Gastroesophageal sphincter (tissue), 4 donors: Measurements from ENCODE around the gene CRYL1. TPM values are rescaled to one million over a fixed set of nuclear protein-coding genes. Genes with fewer than 3 reads are reported as not detected.

Experiments used
- ATAC-seq: fragments of 150-250 bp; one replicate; pipeline ENCODE4 v1.9.1; 2016; ENCODE audit warnings: mild to moderate bottlenecking, moderate library complexity
- H3K27ac ChIP-seq, 4 donors: fragments of 200-600 bp; sonication (generic) in 3 of 4; 1 replicate in 3 of 4; 2 replicates in 1 of 4; pipeline ENCODE4 v1.5.1; 2016 to 2019
- H3K27me3 ChIP-seq: fragments of 200-600 bp; sonication (generic); one replicate; pipeline ENCODE4 v1.5.1; 2019
- H3K36me3 ChIP-seq, 2 donors: fragments of 200-600 bp; sonication (generic); one replicate each; pipeline ENCODE4 v1.5.1; 2019; ENCODE audit warnings: control low read depth in 1 of 2
- H3K4me1 ChIP-seq, 3 donors: fragments of 200-600 bp; sonication (generic); 1 replicate in 2 of 3; 2 replicates in 1 of 3; pipeline ENCODE4 v1.5.1; 2016 to 2019; ENCODE audit warnings: control low read depth in 2 of 3
- H3K4me3 ChIP-seq, 2 donors: fragments of 200-600 bp; sonication (generic); one replicate each; pipeline ENCODE4 v1.5.1; 2019; ENCODE audit warnings: mild to moderate bottlenecking in 1 of 2, moderate library complexity in 1 of 2
- H3K9me3 ChIP-seq, 3 donors: fragments of 200-600 bp; sonication (generic); one replicate each; pipeline ENCODE4 v1.5.1; 2017 to 2019; ENCODE audit warnings: control low read depth in 2 of 3
- CTCF ChIP-seq, 4 experiments: fragments of 200-600 bp in 2 of 4; fragments of 450-650 bp in 2 of 4; sonication (generic) in 1 of 4; IDR thresholded peaks; one replicate each; pipeline ENCODE4 v1.5.1; 2017 to 2019; ENCODE audit warnings: antibody characterized with exemption in 4 of 4, mild to moderate bottlenecking in 2 of 4, moderate library complexity in 2 of 4
- EP300 ChIP-seq: sonication (generic); formaldehyde crosslinking; IDR thresholded peaks from one replicate; pipeline ENCODE4 v1.6.1; 2017; ENCODE audit warnings: antibody characterized with exemption, mild to moderate bottlenecking
- POLR2A ChIP-seq, 2 donors: fragments of 450-650 bp; IDR thresholded peaks; one replicate each; pipeline ENCODE4 v1.6.1; 2017; ENCODE audit warnings: antibody characterized with exemption in 2 of 2, mild to moderate bottlenecking in 2 of 2, moderate library complexity in 1 of 2
- POLR2AphosphoS5 ChIP-seq: sonication (generic); formaldehyde crosslinking; IDR thresholded peaks from one replicate; pipeline ENCODE4 v1.6.1; 2017; ENCODE audit warnings: antibody characterized with exemption
- WGBS, 2 donors: methylation state at CpG; one replicate each; pipeline ENCODE4 v1.1.5; 2018; ENCODE audit warnings: low coverage in 1 of 2; 5-methylcytosine and 5-hydroxymethylcytosine counted together
- total RNA-seq, 4 donors: library from RNA; depleted of rRNA; stranded (reverse); fragments of >200 nt; gene quantifications; one replicate each; pipeline ENCODE4 v1.1.0, GENCODE V29; 2016

CRYL1 gene
- total RNA-seq, 4 donors from 2014 or later, result 45.9 to 55.9 (median 47.0) TPM

GRCh38 chr13:20499986-20500385 is 25.7 kb downstream of the CRYL1 start:
- H3K4me1 ChIP-seq, result peaks cover 0 to 13% (median 0%) of the 10 kb centered on the region in 3 donors
- ATAC-seq, result no peak
- peaks cover 0 to 23% of the 10 kb centered on the region in 2 donors for H3K36me3 ChIP-seq
- H3K27ac ChIP-seq, result no peak overlapping the region
- TF ChIP-seq POLR2A (IDR thresholded peaks at IDR 0.05) (no peak), EP300 (no peak), POLR2AphosphoS5 (no peak), CTCF (IDR thresholded peaks at IDR 0.05) (no peak)
- no peak overlapping the region for H3K4me3 ChIP-seq
- no peaks in the 10 kb centered on the region for H3K27me3 ChIP-seq
- H3K9me3 ChIP-seq, result no peaks in the 10 kb centered on the region
- WGBS, 2 donors, result 75 to 82% methylated on average over 2 of the region's 2 CpGs

- no peak for ATAC-seq
Observed at GRCh38 chr13:20498659-20499058, 27.0 kb downstream of the CRYL1 start.

GRCh38 chr13:20498129-20498528 is 27.5 kb downstream of the CRYL1 start:
- no peaks in the 10 kb centered on the region for H3K9me3 ChIP-seq
- TF ChIP-seq POLR2A (IDR thresholded peaks at IDR 0.05) (no peak), CTCF (IDR thresholded peaks at IDR 0.05) (no peak), POLR2AphosphoS5 (no peak)
- peaks cover 0 to 19% of the 10 kb centered on the region in 2 donors for H3K36me3 ChIP-seq
- H3K4me1 ChIP-seq, result peaks cover 0 to 18% (median 0%) of the 10 kb centered on the region in 3 donors
- no peak for ATAC-seq
- H3K4me3 ChIP-seq, result no peak overlapping the region
- H3K27me3 ChIP-seq, result no peaks in the 10 kb centered on the region
- WGBS, 2 donors, result 55 to 66% methylated on average over 5 of the region's 5 CpGs
- no peak overlapping the region for H3K27ac ChIP-seq

More at GRCh38 chr13:20498659-20499058, 27.0 kb downstream of the CRYL1 start:
- Histone ChIP-seq H3K4me3 (no peak overlapping the region), H3K4me1 (peaks cover 0 to 18% (median 0%) of the 10 kb centered on the region in 3 donors), H3K27ac (no peak overlapping the region), H3K27me3 (no peaks in the 10 kb centered on the region), H3K36me3 (peaks cover 0 to 23% of the 10 kb centered on the region in 2 donors), H3K9me3 (no peaks in the 10 kb centered on the region)
- no peak for TF ChIP-seq POLR2AphosphoS5

GRCh38 chr13:20497006-20497775 is 28.5 kb downstream of the CRYL1 start:
- H3K27ac ChIP-seq, result no peak overlapping the region
- H3K4me1 ChIP-seq, result peaks cover 0 to 18% (median 0%) of the 10 kb centered on the region in 3 donors
- TF ChIP-seq EP300 (no peak), CTCF (IDR thresholded peaks at IDR 0.05) (no peak), POLR2A (IDR thresholded peaks at IDR 0.05) (no peak), POLR2AphosphoS5 (no peak)
- no peak overlapping the region for H3K4me3 ChIP-seq
- no peaks in the 10 kb centered on the region for H3K27me3 ChIP-seq
- no peaks in the 10 kb centered on the region for H3K9me3 ChIP-seq
- WGBS, 2 donors, result 80 to 83% methylated on average over 9 of the region's 10 CpGs
- H3K36me3 ChIP-seq, result peaks cover 0 to 18% of the 10 kb centered on the region in 2 donors
- ATAC-seq, result no peak

- Histone ChIP-seq H3K27me3 (no peaks in the 10 kb centered on the region), H3K4me3 (peak overlapping the region in 1 of 2 donors; percentile 12), H3K4me1 (peaks cover 0 to 18% (median 0%) of the 10 kb centered on the region in 3 donors), H3K36me3 (peaks cover 0 to 3% of the 10 kb centered on the region in 2 donors), H3K27ac (peak overlapping the region in 1 of 4 donors; percentile 13), H3K9me3 (no peaks in the 10 kb centered on the region)
- peak; percentile 68 for ATAC-seq
- 6 to 21% methylated on average over 6 to 13 of the region's 14 CpGs for WGBS, 2 donors
- TF ChIP-seq CTCF (IDR thresholded peaks at IDR 0.05), result peak; percentile 88 to 98 (median 93)
- TF ChIP-seq POLR2A (IDR thresholded peaks at IDR 0.05), result no peak
- TF ChIP-seq EP300, result no peak
- no peak for TF ChIP-seq POLR2AphosphoS5
Observed at GRCh38 chr13:20495087-20496023, 30.3 kb downstream of the CRYL1 start.
